Measurements from ENCODE around the gene HDDC3. TPM values are rescaled to one million over a fixed set of nuclear protein-coding genes. Genes with fewer than 3 reads are reported as not detected.
A peak's percentile ranks its signal among the peaks of the same experiment; 100 is the strongest.

Gene HDDC3
- total and polyA plus RNA-seq, 9 of the 15 experiments (the other 6 are each of a cell fraction or from before 2014, with no cell fraction given) = 14.9 to 55.8 (median 36.9) TPM

DNA sequence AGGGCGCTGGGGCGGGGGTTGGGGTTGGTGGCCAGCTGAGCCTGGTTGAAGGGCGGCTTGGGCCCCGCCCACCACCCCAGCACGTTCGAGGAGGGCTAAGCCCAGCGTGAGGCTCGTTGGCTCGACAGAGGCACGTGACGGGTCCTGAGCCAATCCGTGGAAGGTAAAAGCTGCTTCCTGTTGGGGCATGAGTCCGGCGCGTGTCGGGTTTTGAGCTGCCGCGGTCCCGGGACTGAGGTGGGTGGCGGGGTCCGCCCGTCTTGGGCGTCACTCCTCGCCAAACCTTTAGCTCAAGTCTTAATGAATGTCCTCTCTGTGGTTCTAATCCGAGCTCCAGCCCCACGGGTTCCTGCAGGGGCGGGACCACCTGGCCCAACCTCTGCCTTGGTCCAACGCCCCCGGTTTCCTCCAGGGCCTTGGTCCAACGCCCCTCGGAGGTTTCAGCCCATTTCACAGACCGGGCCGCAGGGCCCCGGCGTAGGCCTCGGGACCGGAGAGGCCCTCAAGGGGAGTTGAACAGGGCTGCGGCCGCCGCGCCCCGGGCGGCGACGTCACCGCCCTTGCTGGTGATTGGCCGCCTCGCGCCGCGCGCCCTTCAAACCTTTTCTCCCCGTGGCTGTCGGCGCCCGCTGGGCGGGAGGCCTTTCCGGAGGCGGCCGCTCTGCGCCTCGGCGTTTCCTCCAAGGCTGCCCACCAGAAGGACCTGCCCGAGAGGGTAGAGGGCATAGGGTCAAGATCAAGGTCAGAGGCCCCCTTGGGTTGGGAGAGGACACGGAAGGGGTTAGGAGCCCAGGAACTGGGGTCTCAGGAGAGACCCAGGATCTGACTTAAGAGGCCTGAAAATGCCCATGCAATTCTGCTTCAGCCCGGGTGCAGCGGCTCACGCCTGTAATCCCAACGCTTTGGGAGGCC, 22.6 kb upstream of the HDDC3 start, which contains the start of gene RCCD1 (continued):
- TF ChIP-seq ELF2 (CRISPR knock-in tag; IDR thresholded peaks at IDR 0.05) = peak; percentile 84
- TF ChIP-seq RBM25 (IDR thresholded peaks at IDR 0.05; ENCODE audit: low read depth, low read length, severe bottlenecking) = peak; percentile 97
- TF ChIP-seq ESRRA (IDR thresholded peaks at IDR 0.05; ENCODE audit: borderline replicate concordance, low read depth) = peak; percentile 89
- TF ChIP-seq, protein P1, sequence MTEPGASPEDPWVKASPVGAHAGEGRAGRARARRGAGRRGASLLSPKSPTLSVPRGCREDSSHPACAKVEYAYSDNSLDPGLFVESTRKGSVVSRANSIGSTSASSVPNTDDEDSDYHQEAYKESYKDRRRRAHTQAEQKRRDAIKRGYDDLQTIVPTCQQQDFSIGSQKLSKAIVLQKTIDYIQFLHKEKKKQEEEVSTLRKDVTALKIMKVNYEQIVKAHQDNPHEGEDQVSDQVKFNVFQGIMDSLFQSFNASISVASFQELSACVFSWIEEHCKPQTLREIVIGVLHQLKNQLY (CRISPR knock-in tag; conservative IDR thresholded peaks at IDR 0.05) = peak; percentile 61 to 97; a peak in 2 of 4 replicates
- no peak for TF ChIP-seq LARP7 (IDR thresholded peaks at IDR 0.05)
- TF ChIP-seq SETDB1 (IDR thresholded peaks at IDR 0.05; ENCODE audit: low read length) = no peak
- peak; percentile 70 for TF ChIP-seq ZBTB12 (CRISPR knock-in tag; IDR thresholded peaks at IDR 0.05)
- TF ChIP-seq KAT7 (CRISPR knock-in tag; IDR thresholded peaks at IDR 0.05; ENCODE audit: borderline replicate concordance) = peak; percentile 98; the same call in 1 of the 2 replicates
- peak; percentile 83 for TF ChIP-seq ZNF589 (CRISPR knock-in tag; IDR thresholded peaks at IDR 0.05; ENCODE audit: low read depth)
- TF ChIP-seq BHLHE40 (IDR thresholded peaks at IDR 0.05; ENCODE audit: low read length) = peak; percentile 99
- TF ChIP-seq ZNF280A (IDR thresholded peaks at IDR 0.05; ENCODE audit: low read depth, partially characterized antibody) = no peak
- peak; percentile 80; the same call in 1 of the 2 replicates for TF ChIP-seq THAP7 (CRISPR knock-in tag; IDR thresholded peaks at IDR 0.05)
- TF ChIP-seq DPF2 (IDR thresholded peaks at IDR 0.05) = peak; percentile 10; the same call in 1 of the 2 replicates
- TF ChIP-seq FUS (optimal IDR thresholded peaks at IDR 0.05; ENCODE audit: low read depth, low read length) = peak; percentile 88
- no peak for TF ChIP-seq TARDBP (IDR thresholded peaks at IDR 0.05)
- peak; percentile 97 for TF ChIP-seq RAD51 (IDR thresholded peaks at IDR 0.05; ENCODE audit: borderline replicate concordance, low read depth)
- TF ChIP-seq ZNF609 (CRISPR knock-in tag; IDR thresholded peaks at IDR 0.05; ENCODE audit: borderline replicate concordance) = 0 out of 2 replicates have a peak, but pooled peaks have one; percentile 66
- peak; percentile 88; the same call in 1 of the 2 replicates for TF ChIP-seq TGIF2 (CRISPR knock-in tag; IDR thresholded peaks at IDR 0.05)
- no peak for TF ChIP-seq ZNF695 (CRISPR knock-in tag; IDR thresholded peaks at IDR 0.05)
